ENCODE measurements around the gene CERS6. TPM values are rescaled to one million over a fixed set of nuclear protein-coding genes. Genes with fewer than 3 reads are reported as not detected.

CERS6 gene
- total and polyA plus RNA-seq, 2 of the 8 experiments (the other 6 are each of a cell fraction or from before 2014, with no cell fraction given), result 6.8 to 28.2 TPM

DNA sequence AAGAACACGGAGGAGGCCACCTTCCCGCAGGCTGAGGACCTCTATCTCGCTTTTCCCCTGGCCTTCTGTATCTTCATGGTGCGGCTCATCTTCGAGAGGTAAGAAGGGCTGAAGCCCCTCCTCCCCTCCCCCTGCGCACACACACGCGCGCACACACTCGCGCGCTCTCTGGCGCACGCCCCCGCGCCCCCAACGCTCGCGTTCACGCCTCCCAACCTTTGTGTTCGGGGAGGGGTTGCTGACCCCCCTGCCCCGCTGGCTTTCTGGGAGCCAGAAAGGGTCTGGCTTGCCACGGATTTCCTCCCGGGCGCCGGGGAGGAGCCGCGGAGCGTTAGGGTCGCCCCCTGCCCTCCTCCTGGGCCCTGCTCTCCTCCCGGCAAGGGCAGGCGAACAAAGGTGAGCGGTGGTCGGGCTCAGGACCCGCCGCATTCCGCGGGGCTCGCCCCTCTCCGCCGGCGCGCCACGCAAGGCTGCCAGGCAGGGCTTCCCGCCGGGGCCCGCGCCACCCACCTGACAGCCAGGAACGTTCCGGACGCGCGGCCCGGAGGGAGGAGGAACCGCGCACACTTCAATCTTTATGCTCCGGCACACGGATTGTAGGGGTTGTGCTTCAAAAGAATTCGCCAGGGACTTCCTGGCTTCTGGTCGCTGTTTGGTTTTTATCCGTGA, 583 bp downstream of the CERS6 start:
- Histone ChIP-seq H3K27me3 (replicated peaks in 1 of 4; ENCODE audit: control insufficient read depth in 3 of 4, extremely low read depth in 1 of 4, insufficient read depth in 3 of 4, low read length in 3 of 4) (no peaks in the 10 kb centered on the region; a peak in 1 of 7 replicates), H3K9ac (replicated peaks in 1 of 4; ENCODE audit: extremely low read depth in 1 of 4, low read depth in 3 of 4, low read length in 3 of 4) (peak overlapping the region; percentile 15 to 82 (median 74)), H3K79me2 (ENCODE audit: control insufficient read depth in 1 of 2, insufficient read depth in 2 of 2, low read length in 2 of 2) (peaks cover 0 to 48% of the 10 kb centered on the region in 2 experiments; a peak in 3 of 4 replicates), H3K23ac (ENCODE audit: insufficient read length) (no peak overlapping the region), H2BK15ac (ENCODE audit: low read length) (peak overlapping the region; percentile 19; the same call in 1 of the 2 replicates), H4K91ac (replicated peaks; ENCODE audit: insufficient read length, low read length) (peak overlapping the region; percentile 75), H4K20me1 (replicated peaks in 1 of 2; ENCODE audit: control insufficient read depth in 1 of 2, insufficient read depth in 2 of 2, low read length in 2 of 2) (peaks cover 3 to 9% of the 10 kb centered on the region in 2 experiments), H3K14ac (ENCODE audit: insufficient read length) (no peak overlapping the region), H3K4me1 (replicated peaks in 1 of 4; ENCODE audit: control insufficient read depth in 3 of 4, insufficient read depth in 4 of 4, low read length in 3 of 4) (peaks cover 0 to 5% (median 4%) of the 10 kb centered on the region in 4 experiments; a peak in 5 of 7 replicates), H3K4ac (replicated peaks; ENCODE audit: insufficient read length, low read depth, low read length) (peak overlapping the region; percentile 91), H3K36me3 (ENCODE audit: control insufficient read depth in 2 of 4, insufficient read depth in 4 of 4, low read length in 3 of 4) (no peaks in the 10 kb centered on the region), H3K23me2 (ENCODE audit: low read depth, low read length) (peaks cover 12% of the 10 kb centered on the region), H2BK120ac (replicated peaks; ENCODE audit: low read depth, low read length) (no peak overlapping the region), H3K56ac (replicated peaks; ENCODE audit: insufficient read length, low read depth, low read length) (peak overlapping the region; percentile 34), H2BK5ac (ENCODE audit: low read depth, low read length) (peak overlapping the region; percentile 84; the same call in 1 of the 2 replicates), H3K27ac (ENCODE audit: low read depth, low read length) (peak overlapping the region; percentile 69; the same call in 1 of the 2 replicates), H2AFZ (ENCODE audit: low read length) (peak overlapping the region; percentile 83; the same call in 1 of the 2 replicates), H4K5ac (ENCODE audit: insufficient read length, low read depth, low read length) (peak overlapping the region; percentile 59), H2BK12ac (ENCODE audit: low read depth, low read length) (no peak overlapping the region), H2AK5ac (ENCODE audit: low read depth, low read length) (no peak overlapping the region), H3K79me1 (ENCODE audit: low read depth, low read length) (peaks cover 4% of the 10 kb centered on the region; the same call in 1 of the 2 replicates), H2BK20ac (ENCODE audit: low read length) (no peak overlapping the region), H3K4me2 (ENCODE audit: insufficient read depth in 1 of 2, low read depth in 2 of 2, low read length in 2 of 2) (peak overlapping the region; percentile 96), H3K4me3 (ENCODE audit: extremely low read depth in 1 of 4, insufficient read depth in 2 of 4, low read depth in 3 of 4, low read length in 4 of 4) (peak overlapping the region; percentile 52 to 86 (median 78)), H3K9me3 (ENCODE audit: insufficient read depth in 2 of 2, low read depth in 1 of 2, low read length in 1 of 2) (peaks cover 0 to 3% of the 10 kb centered on the region in 2 experiments; a peak in 1 of 4 replicates), H4K8ac (ENCODE audit: extremely low read depth, insufficient read depth, low read length) (peak overlapping the region; percentile 66), H3K18ac (ENCODE audit: extremely low read depth, low read length) (peak overlapping the region; percentile 82)
- no peak for FAIRE-seq
- DNase-seq (ENCODE audit: low read depth in 1 of 2, low spot score in 2 of 2), result peak in 1 of 2 experiments; percentile 71
- CTCF ChIA-PET (ENCODE audit: partially characterized antibody), result no interaction called here
- WGBS, 2 experiments (ENCODE audit: extremely low coverage in 1 of 2, insufficient coverage in 1 of 2, insufficient read length in 1 of 2, insufficient replicate concordance in 2 of 2, low coverage in 1 of 2, low lambda C conversion rate in 2 of 2, missing lambda C conversion rate in 1 of 2), result 1% methylated on average over 34 of the region's 61 CpGs; no CpG with 5 or more reads in 1 of the 2 experiments
- POLR2A ChIA-PET (ENCODE audit: partially characterized antibody), result interaction anchor here (1.0 to 1.5 kb wide), 3 partner anchors 10 to 26 kb away, joined by 4 to 6 read pairs (median 5); no protein-coding TSS in a partner anchor
- TF ChIP-seq TAF7 (optimal IDR thresholded peaks at IDR 0.05; ENCODE audit: borderline replicate concordance, low read depth, low read length), result no peak
- TF ChIP-seq NRF1 (IDR thresholded peaks at IDR 0.05; ENCODE audit: low read depth, low read length), result 0 out of 2 replicates have a peak, but pooled peaks have one; percentile 4
- TF ChIP-seq POLR2A (IDR thresholded peaks at IDR 0.05; ENCODE audit: control extremely low read depth in 1 of 2, low read depth in 2 of 2, low read length in 2 of 2), result peak in 1 of 2 experiments; percentile 44; a peak in 1 of 3 replicates
- TF ChIP-seq GABPA (IDR thresholded peaks at IDR 0.05; ENCODE audit: borderline replicate concordance, insufficient read depth, low read length), result no peak
- no peak for TF ChIP-seq FOSL1 (IDR thresholded peaks at IDR 0.05; ENCODE audit: insufficient read depth, low read depth, low read length)
- peak; percentile 14 for TF ChIP-seq KDM4A (IDR thresholded peaks at IDR 0.05; ENCODE audit: low read depth, low read length, severe bottlenecking)
- no peak for TF ChIP-seq RNF2 (IDR thresholded peaks at IDR 0.05; ENCODE audit: borderline replicate concordance, low read depth, low read length, missing control alignments, poor library complexity, severe bottlenecking)
